ENCODE data around the gene HPS3.
A peak's percentile ranks its signal among the peaks of the same experiment; 100 is the strongest.
"Not testable (repeated sequence)": the region's sequence is repeated elsewhere in the genome, so short reads cannot be mapped to it uniquely, and the experiment has no call there.

The HPS3 gene, protein sequence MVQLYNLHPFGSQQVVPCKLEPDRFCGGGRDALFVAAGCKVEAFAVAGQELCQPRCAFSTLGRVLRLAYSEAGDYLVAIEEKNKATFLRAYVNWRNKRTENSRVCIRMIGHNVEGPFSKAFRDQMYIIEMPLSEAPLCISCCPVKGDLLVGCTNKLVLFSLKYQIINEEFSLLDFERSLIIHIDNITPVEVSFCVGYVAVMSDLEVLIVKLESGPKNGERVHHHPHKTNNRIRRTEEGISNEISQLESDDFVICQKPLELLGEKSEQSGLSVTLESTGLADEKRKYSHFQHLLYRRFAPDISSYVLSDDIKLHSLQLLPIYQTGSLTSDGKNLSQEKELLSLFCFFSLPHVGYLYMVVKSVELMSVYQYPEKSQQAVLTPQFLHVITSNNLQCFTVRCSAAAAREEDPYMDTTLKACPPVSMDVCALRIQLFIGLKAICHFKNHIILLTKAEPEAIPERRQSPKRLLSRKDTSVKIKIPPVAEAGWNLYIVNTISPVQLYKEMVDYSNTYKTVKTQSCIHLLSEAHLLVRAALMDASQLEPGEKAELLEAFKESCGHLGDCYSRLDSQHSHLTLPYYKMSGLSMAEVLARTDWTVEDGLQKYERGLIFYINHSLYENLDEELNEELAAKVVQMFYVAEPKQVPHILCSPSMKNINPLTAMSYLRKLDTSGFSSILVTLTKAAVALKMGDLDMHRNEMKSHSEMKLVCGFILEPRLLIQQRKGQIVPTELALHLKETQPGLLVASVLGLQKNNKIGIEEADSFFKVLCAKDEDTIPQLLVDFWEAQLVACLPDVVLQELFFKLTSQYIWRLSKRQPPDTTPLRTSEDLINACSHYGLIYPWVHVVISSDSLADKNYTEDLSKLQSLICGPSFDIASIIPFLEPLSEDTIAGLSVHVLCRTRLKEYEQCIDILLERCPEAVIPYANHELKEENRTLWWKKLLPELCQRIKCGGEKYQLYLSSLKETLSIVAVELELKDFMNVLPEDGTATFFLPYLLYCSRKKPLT

GRCh38 chr3:149129326-149130205 lies at the start of gene HPS3:
TSS of gene HPS3 (plus strand) at chr3:149129638. CDS start at chr3:149129724, 86 bp downstream.
- peak; percentile 55 to 66 for DNase-seq (ENCODE audit: low read depth in 2 of 2)

- DNase-seq (ENCODE audit: low read depth in 2 of 2) = no peak
Measured at GRCh38 chr3:149080011-149080698, 49.3 kb upstream of the HPS3 start.

GRCh38 chr3:149080699-149081091 lies 48.7 kb upstream of the HPS3 start:
- no peak for DNase-seq (ENCODE audit: low read depth in 2 of 2)

- no peak for DNase-seq (ENCODE audit: low read depth in 2 of 2)
Measured at GRCh38 chr3:149081772-149082171, 47.7 kb upstream of the HPS3 start.

- no peak for DNase-seq (ENCODE audit: low read depth in 2 of 2)
Measured at GRCh38 chr3:149085828-149086231, 43.6 kb upstream of the HPS3 start.

- peak; percentile 81 to 87 for DNase-seq (ENCODE audit: low read depth in 2 of 2)
Measured at GRCh38 chr3:149086232-149086988, 43.0 kb upstream of the HPS3 start, which contains the start of gene HLTF. TSS of gene HLTF (minus strand) at chr3:149086533. CDS start at chr3:149086336, 197 bp downstream.

GRCh38 chr3:149087208-149087607 lies 42.2 kb upstream of the HPS3 start:
- DNase-seq (ENCODE audit: low read depth in 2 of 2) = no peak

- no peak for DNase-seq (ENCODE audit: low read depth in 2 of 2)
Measured at GRCh38 chr3:149089395-149089794, 40.0 kb upstream of the HPS3 start.

DNA sequence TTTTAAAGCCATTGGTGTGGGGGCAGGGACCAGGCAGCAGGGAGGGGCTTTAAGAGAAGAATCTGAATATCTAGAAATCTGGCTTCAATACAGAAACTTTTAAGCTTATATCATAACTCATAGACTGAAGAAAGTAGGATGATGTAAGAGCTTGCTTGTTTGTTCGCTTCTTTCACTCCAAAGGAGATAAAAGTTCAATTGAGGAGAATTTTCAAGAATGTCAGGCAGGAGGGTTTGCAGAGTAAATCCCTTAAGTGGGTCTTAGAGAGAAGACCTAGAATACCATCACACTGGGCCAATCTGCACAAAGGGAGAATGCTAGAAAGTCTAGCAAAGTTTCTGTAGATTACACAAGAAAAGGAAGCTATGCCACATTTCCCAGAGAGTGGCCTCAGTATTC lies 39.0 kb upstream of the HPS3 start:
- no peak for DNase-seq (ENCODE audit: low read depth in 2 of 2)

DNA sequence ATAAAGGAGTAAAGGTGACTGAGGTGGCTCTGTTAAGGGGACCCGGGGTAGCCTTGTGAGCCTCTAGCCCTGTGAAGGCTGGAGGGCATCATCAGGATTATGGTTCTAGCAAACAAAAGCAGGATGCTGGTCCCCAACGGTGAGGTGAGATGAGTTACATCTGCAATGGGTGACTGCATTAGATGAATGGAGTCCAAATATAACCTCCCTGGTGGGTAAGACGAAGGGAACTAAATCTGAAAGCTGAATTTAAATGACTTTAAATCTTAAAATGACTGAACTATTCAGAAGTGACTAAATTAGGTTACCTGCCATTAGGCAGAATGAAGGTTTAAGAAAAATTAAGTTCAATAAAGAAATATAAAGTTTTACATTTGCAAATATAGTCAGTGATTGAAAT lies 38.5 kb upstream of the HPS3 start:
- no peak for DNase-seq (ENCODE audit: low read depth in 2 of 2)

- no peak for DNase-seq (ENCODE audit: low read depth in 2 of 2)
Measured at GRCh38 chr3:149091983-149092382, 37.5 kb upstream of the HPS3 start.

DNA sequence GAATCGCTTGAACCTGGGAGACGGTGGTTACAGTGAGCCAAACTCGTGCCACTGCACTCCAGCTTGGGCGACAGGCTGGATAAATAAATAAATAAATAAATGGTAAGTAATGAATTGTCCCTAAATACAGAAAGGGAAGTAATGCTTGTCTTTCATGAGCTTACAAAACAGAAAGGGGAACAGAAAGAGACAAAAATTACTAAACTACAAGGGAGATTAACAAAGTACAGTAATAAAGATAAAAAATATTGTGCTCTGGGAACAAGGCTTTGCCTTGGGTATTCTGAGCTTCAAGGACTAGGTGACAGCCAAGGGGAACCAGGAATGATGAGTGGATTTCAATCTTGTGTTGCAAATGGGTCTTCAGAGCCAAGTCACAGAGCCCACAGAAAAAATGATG lies 34.0 kb upstream of the HPS3 start:
- DNase-seq (ENCODE audit: low read depth in 2 of 2) = no peak

GRCh38 chr3:149097987-149098386 lies 31.5 kb upstream of the HPS3 start:
- not testable (repeated sequence) for DNase-seq (ENCODE audit: low read depth in 2 of 2)

DNA sequence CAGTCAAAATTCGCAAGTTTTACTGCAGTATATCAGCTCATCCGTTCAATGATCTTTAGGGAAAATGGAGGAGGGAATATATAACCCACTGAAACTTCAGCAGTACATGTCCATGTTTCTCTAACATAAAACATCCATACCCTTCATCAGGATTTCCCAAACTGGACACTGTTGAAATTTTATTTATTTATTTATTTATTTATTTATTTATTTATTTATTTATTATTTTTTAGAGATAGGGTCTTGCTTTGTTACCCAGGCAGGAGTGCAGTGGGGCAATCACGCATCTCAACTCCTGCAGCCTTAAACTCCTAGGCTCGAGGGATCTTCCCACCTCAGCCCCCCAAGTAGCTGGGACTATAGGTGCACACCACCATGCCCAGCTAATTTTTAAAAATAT lies 28.3 kb upstream of the HPS3 start:
- no peak for DNase-seq (ENCODE audit: low read depth in 2 of 2)

GRCh38 chr3:149101641-149102040 lies 27.8 kb upstream of the HPS3 start:
- DNase-seq (ENCODE audit: low read depth in 2 of 2) = no peak

- DNase-seq (ENCODE audit: low read depth in 2 of 2) = no peak
Measured at GRCh38 chr3:149104484-149104883, 25.0 kb upstream of the HPS3 start.

GRCh38 chr3:149114458-149114857 lies 15.0 kb upstream of the HPS3 start:
- no peak for DNase-seq (ENCODE audit: low read depth in 2 of 2)

DNA sequence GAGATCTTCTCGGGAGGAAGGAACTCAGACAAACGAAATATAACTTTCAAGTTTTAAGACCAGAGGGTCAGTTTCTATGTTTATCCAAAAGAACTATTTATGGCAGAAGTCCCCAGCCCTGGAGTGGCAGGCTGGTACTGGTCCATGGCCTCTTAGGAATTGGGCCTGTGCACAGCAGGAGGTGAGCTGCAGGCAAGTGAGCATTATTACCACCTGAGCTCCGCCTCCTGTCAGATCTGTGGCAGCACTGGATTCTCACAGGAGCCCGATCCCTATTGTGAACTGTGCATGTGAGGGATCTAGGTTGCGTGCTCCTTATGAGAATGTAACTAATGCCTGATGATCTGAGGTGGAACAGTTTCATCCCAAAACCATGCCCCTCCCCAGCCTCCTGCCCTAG lies 14.3 kb upstream of the HPS3 start:
- DNase-seq (ENCODE audit: low read depth in 2 of 2) = no peak

GRCh38 chr3:149118724-149119123 lies 10.7 kb upstream of the HPS3 start:
- DNase-seq (ENCODE audit: low read depth in 2 of 2) = no peak

- DNase-seq (ENCODE audit: low read depth in 2 of 2) = no peak
Measured at GRCh38 chr3:149119466-149119865, 10.0 kb upstream of the HPS3 start.

Data from stimulated activated CD8-positive, alpha-beta memory T cell treated with anti-CD3 and anti-CD28 coated beads, Interleukin-15, amount 100 ng/mL, for 4 hours (primary cell).